OCI-LY3 (cell line): ENCODE measurements around the gene MRPL4.

ENCODE experiments used
- H2AFZ ChIP-seq: fragments of 200-600, 300-600 bp; shearing (Covaris generic); 2 replicates; pipeline ENCODE4 v1.6.0; 2014; ENCODE audit warnings: antibody characterized with exemption, low read depth, low read length
- H3K27ac ChIP-seq: fragments of 200-600, 300-600 bp; sonication (generic); 2 replicates; pipeline ENCODE4 v1.5.1; 2014; ENCODE audit warnings: mild to moderate bottlenecking, low read length, moderate library complexity, mixed read lengths
- H3K27me3 ChIP-seq: fragments of 200-600, 300-600 bp; sonication (generic); 2 replicates; pipeline ENCODE4 v1.6.1; 2014; ENCODE audit warnings: low read depth, low read length, mixed read lengths
- H3K36me3 ChIP-seq: fragments of 200-600, 300-600 bp; sonication (generic); replicated peaks from 2 replicates; pipeline ENCODE3; 2014; ENCODE audit warnings: low read depth, low read length, mixed read lengths
- H3K4me1 ChIP-seq: fragments of 300-600, 200-600 bp; sonication (generic); 2 replicates; pipeline ENCODE4 v1.6.1; 2014; ENCODE audit warnings: low read length, mixed read lengths
- H3K4me2 ChIP-seq: fragments of 200-600, 300-600 bp; sonication (generic); 2 replicates; pipeline ENCODE4 v1.6.1; 2014; ENCODE audit warnings: low read length, mixed read lengths
- H3K4me3 ChIP-seq: fragments of 300-600, 200-600 bp; sonication (generic); 2 replicates; pipeline ENCODE4 v1.5.1; 2014; ENCODE audit warnings: antibody characterized with exemption, mild to moderate bottlenecking, low read length, moderate library complexity
- H3K79me2 ChIP-seq: fragments of 300-600, 200-600 bp; shearing (Covaris generic); 2 replicates; pipeline ENCODE4 v1.6.1; 2014; ENCODE audit warnings: mild to moderate bottlenecking, low read length, mixed read lengths
- H3K9ac ChIP-seq: fragments of 300-600, 200-600 bp; shearing (Covaris generic); 2 replicates; pipeline ENCODE4 v1.6.0; 2014; ENCODE audit warnings: mild to moderate bottlenecking, low read length, moderate library complexity
- H3K9me3 ChIP-seq: fragments of 200-600, 300-600 bp; shearing (Covaris generic); 2 replicates; pipeline ENCODE4 v1.6.1; 2014; ENCODE audit warnings: low read length, mixed read lengths; ENCODE audit not compliant: insufficient read depth
- H4K20me1 ChIP-seq: fragments of 200-600, 300-600 bp; sonication (generic); 2 replicates; pipeline ENCODE4 v1.6.1; 2016; ENCODE audit warnings: low read length, mixed read lengths; ENCODE audit not compliant: insufficient read depth
- EZH2phosphoT487 ChIP-seq: fragments of 200-600 bp; shearing (Covaris generic); IDR thresholded peaks from 2 replicates; pipeline ENCODE4 v1.6.1; 2018; ENCODE audit warnings: antibody characterized with exemption, mixed run types, low read depth
- TF ChIP-seq, protein P1 (sequence below): fragments of 200-600, 300-600 bp; sonication (generic); IDR thresholded peaks from 2 replicates; pipeline ENCODE4 v1.5.1; 2014; ENCODE audit warnings: antibody characterized with exemption, low read length, low read depth

The MRPL4 gene

GRCh38 chr19:10254244-10254643 lies 2.2 kb downstream of the MRPL4 start:
- Histone ChIP-seq H3K4me1 (peaks cover 12% of the 10 kb centered on the region), H2AFZ (no peak overlapping the region), H4K20me1 (no peaks in the 10 kb centered on the region), H3K79me2 (peaks cover 27% of the 10 kb centered on the region), H3K4me2 (no peak overlapping the region), H3K4me3 (no peak overlapping the region), H3K9ac (no peak overlapping the region), H3K27me3 (no peaks in the 10 kb centered on the region), H3K27ac (no peak overlapping the region), H3K9me3 (no peaks in the 10 kb centered on the region), H3K36me3 (peaks cover 44% of the 10 kb centered on the region)
- no peak for TF ChIP-seq EZH2phosphoT487
- TF ChIP-seq, protein P1, sequence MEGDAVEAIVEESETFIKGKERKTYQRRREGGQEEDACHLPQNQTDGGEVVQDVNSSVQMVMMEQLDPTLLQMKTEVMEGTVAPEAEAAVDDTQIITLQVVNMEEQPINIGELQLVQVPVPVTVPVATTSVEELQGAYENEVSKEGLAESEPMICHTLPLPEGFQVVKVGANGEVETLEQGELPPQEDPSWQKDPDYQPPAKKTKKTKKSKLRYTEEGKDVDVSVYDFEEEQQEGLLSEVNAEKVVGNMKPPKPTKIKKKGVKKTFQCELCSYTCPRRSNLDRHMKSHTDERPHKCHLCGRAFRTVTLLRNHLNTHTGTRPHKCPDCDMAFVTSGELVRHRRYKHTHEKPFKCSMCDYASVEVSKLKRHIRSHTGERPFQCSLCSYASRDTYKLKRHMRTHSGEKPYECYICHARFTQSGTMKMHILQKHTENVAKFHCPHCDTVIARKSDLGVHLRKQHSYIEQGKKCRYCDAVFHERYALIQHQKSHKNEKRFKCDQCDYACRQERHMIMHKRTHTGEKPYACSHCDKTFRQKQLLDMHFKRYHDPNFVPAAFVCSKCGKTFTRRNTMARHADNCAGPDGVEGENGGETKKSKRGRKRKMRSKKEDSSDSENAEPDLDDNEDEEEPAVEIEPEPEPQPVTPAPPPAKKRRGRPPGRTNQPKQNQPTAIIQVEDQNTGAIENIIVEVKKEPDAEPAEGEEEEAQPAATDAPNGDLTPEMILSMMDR: no peak

DNA sequence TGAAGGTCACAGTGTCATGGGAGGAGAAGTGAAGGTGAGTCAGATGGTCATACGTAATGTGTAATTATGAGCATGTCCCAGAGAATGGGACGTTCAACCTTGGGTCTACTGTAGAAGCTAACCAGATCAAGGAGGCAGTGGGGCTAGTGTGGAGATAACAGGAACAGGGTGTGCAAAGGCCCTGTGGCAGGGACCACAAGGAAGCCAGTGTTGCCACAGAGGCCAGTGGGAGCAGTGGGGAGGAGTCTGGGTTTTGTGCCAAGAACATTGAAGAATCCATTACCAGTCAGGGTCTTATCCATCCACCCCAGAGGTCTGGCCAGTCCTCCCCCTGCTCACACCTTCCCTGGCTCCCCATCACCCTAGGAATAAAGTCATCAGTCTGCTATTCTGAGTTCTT lies 3.3 kb downstream of the MRPL4 start:
- H3K9me3 ChIP-seq: no peaks in the 10 kb centered on the region
- no peak overlapping the region for H2AFZ ChIP-seq
- TF ChIP-seq, protein P1: no peak
- TF ChIP-seq EZH2phosphoT487: no peak
- no peaks in the 10 kb centered on the region for H4K20me1 ChIP-seq
- H3K4me3 ChIP-seq: no peak overlapping the region
- no peak overlapping the region for H3K27ac ChIP-seq
- peaks cover 27% of the 10 kb centered on the region for H3K79me2 ChIP-seq
- peaks cover 11% of the 10 kb centered on the region for H3K4me1 ChIP-seq
- H3K4me2 ChIP-seq: no peak overlapping the region
- no peak overlapping the region for H3K9ac ChIP-seq
- peaks cover 52% of the 10 kb centered on the region for H3K36me3 ChIP-seq
- no peaks in the 10 kb centered on the region for H3K27me3 ChIP-seq

DNA sequence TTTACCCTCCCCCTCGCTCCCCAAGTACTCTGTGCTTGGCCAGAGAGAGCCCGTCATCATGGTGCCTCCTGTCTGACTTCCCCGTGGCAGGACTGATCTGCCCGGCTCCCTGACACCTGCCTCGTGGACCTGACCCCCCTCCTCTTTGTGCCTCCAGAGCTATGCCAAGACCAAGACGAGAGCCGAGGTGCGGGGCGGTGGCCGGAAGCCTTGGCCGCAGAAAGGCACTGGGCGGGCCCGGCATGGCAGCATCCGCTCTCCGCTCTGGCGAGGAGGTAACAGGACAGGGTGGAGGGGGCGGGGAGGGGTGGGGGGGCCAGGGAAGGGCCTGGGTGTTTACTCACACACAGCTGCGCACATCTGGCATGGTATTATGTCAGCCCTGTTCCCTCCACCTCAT lies 4.5 kb downstream of the MRPL4 start:
- no peak overlapping the region for H3K27ac ChIP-seq
- no peaks in the 10 kb centered on the region for H4K20me1 ChIP-seq
- no peaks in the 10 kb centered on the region for H3K27me3 ChIP-seq
- H3K79me2 ChIP-seq: peaks cover 27% of the 10 kb centered on the region
- no peaks in the 10 kb centered on the region for H3K9me3 ChIP-seq
- H3K9ac ChIP-seq: no peak overlapping the region
- H3K4me2 ChIP-seq: no peak overlapping the region
- peaks cover 53% of the 10 kb centered on the region for H3K36me3 ChIP-seq
- no peak overlapping the region for H2AFZ ChIP-seq
- H3K4me1 ChIP-seq: peaks cover 7% of the 10 kb centered on the region
- no peak overlapping the region for H3K4me3 ChIP-seq
- no peak for TF ChIP-seq EZH2phosphoT487
- TF ChIP-seq, protein P1: no peak

DNA sequence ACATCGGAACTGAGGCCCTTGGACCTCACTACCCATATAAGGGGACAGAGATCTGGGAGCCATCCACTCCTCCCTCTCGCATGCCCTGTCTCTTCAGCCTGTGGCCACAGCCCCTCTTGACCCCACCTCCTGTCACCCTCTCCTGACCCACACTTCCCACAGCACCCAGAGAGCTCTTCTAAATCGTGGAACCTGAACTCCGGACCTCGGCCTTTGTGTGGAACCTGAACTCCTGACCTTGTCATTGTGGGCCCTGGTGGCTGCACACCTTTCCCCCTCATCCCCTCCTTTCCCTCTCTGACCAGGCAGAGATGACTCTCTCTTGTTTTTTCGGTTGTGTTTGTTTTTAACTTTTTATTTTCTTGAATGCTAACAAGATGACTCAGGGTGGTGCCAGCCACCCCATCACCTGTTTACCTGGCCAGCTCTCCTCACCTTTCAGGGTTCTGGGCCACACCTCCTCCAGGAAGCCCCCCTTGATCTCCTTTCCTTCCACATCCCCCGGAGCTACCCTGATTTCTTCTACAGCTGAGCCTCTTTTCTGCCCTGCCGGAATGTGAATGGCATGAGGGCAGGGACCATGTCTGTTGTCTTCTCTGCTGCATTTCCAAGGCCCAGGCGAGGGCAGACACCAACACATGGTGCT lies 5.1 kb downstream of the MRPL4 start:
- H4K20me1 ChIP-seq: no peaks in the 10 kb centered on the region
- H3K79me2 ChIP-seq: peaks cover 26% of the 10 kb centered on the region
- TF ChIP-seq, protein P1: no peak
- no peak for TF ChIP-seq EZH2phosphoT487
- no peaks in the 10 kb centered on the region for H3K9me3 ChIP-seq
- H3K27me3 ChIP-seq: no peaks in the 10 kb centered on the region
- H3K4me1 ChIP-seq: peaks cover 7% of the 10 kb centered on the region
- no peak overlapping the region for H3K4me3 ChIP-seq
- H3K9ac ChIP-seq: no peak overlapping the region
- H3K4me2 ChIP-seq: no peak overlapping the region
- no peak overlapping the region for H2AFZ ChIP-seq
- peaks cover 53% of the 10 kb centered on the region for H3K36me3 ChIP-seq
- H3K27ac ChIP-seq: no peak overlapping the region
